HG03521 (cell line): ENCODE measurements around the gene NRL.

Experiments
- ATAC-seq: cut with Tn5 transposase; IDR thresholded peaks from one replicate; pipeline ENCODE4 v1.9.1; 2021; ENCODE audit warnings: mild to moderate bottlenecking, moderate library complexity; ENCODE audit not compliant: unreplicated experiment

NRL gene

GRCh38 chr14:24068711-24069410, 45.9 kb downstream of the NRL start:
- ATAC-seq: no peak

GRCh38 chr14:24067133-24068082, 47.3 kb downstream of the NRL start:
- ATAC-seq: no peak

GRCh38 chr14:24066496-24067132, 48.1 kb downstream of the NRL start:
- no peak for ATAC-seq

- ATAC-seq: no peak
Observed at GRCh38 chr14:24065408-24065807, 49.3 kb downstream of the NRL start.

GRCh38 chr14:24064856-24065255, 49.9 kb downstream of the NRL start:
- no peak for ATAC-seq

- ATAC-seq: no peak
Observed at GRCh38 chr14:24064091-24064795, 50.5 kb downstream of the NRL start.

GRCh38 chr14:24063263-24063836, 51.4 kb downstream of the NRL start:
- no peak for ATAC-seq

- ATAC-seq: no peak
Observed at GRCh38 chr14:24062216-24062980, 52.4 kb downstream of the NRL start.

GRCh38 chr14:24060984-24061913, 53.5 kb downstream of the NRL start:
- ATAC-seq: no peak

- no peak for ATAC-seq
Observed at GRCh38 chr14:24060443-24060842, 54.3 kb downstream of the NRL start.

GRCh38 chr14:24059841-24060388, 54.8 kb downstream of the NRL start:
- ATAC-seq: no peak

- no peak for ATAC-seq
Observed at GRCh38 chr14:24058951-24059475, 55.7 kb downstream of the NRL start.

- ATAC-seq: no peak
Observed at GRCh38 chr14:24058260-24058950, 56.3 kb downstream of the NRL start.

GRCh38 chr14:24057867-24058259, 56.9 kb downstream of the NRL start:
- no peak for ATAC-seq

GRCh38 chr14:24057271-24057670, 57.5 kb downstream of the NRL start:
- no peak for ATAC-seq

GRCh38 chr14:24056800-24057184, 58.0 kb downstream of the NRL start:
- no peak for ATAC-seq

- ATAC-seq: no peak
Observed at GRCh38 chr14:24055971-24056799, 58.6 kb downstream of the NRL start.
